ENCODE measurements around the gene TRAF6.

GRCh38 chr11:36454941-36455631 lies 55.0 kb downstream of the TRAF6 start:
- no peak for TF ChIP-seq POLR2A (IDR thresholded peaks at IDR 0.05)
- TF ChIP-seq, protein P1, sequence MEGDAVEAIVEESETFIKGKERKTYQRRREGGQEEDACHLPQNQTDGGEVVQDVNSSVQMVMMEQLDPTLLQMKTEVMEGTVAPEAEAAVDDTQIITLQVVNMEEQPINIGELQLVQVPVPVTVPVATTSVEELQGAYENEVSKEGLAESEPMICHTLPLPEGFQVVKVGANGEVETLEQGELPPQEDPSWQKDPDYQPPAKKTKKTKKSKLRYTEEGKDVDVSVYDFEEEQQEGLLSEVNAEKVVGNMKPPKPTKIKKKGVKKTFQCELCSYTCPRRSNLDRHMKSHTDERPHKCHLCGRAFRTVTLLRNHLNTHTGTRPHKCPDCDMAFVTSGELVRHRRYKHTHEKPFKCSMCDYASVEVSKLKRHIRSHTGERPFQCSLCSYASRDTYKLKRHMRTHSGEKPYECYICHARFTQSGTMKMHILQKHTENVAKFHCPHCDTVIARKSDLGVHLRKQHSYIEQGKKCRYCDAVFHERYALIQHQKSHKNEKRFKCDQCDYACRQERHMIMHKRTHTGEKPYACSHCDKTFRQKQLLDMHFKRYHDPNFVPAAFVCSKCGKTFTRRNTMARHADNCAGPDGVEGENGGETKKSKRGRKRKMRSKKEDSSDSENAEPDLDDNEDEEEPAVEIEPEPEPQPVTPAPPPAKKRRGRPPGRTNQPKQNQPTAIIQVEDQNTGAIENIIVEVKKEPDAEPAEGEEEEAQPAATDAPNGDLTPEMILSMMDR (IDR thresholded peaks at IDR 0.05 in 4 of 5, conservative IDR thresholded peaks at IDR 0.05 in 1 of 5) = no peak

All from gastrocnemius medialis (tissue), 4 donors.